Vagina (tissue), 2 donors: ENCODE results near the gene TOGARAM2. TPM values are rescaled to one million over a fixed set of nuclear protein-coding genes. Genes with fewer than 3 reads are reported as not detected.

ENCODE experiments used
- DNase-seq, 2 donors: peaks; one replicate each; pipeline ENCODE4 v3.0.0-alpha.2; 2017; ENCODE audit errors: extremely low spot score in 2 of 2
- H3K27ac ChIP-seq: fragments of 200-600 bp; sonication (generic); one replicate; pipeline ENCODE4 v1.5.1; 2019
- H3K27me3 ChIP-seq: fragments of 200-600 bp; sonication (generic); one replicate; pipeline ENCODE4 v1.5.1; 2019
- H3K36me3 ChIP-seq, 2 donors: fragments of 200-600 bp; sonication (generic); one replicate each; pipeline ENCODE4 v1.5.1; 2017 to 2019
- H3K4me1 ChIP-seq: fragments of 200-600 bp; sonication (generic); one replicate; pipeline ENCODE4 v1.5.1; 2019
- H3K4me3 ChIP-seq, 2 donors: fragments of 200-600 bp; sonication (generic); 1 replicate in 1 of 2; 2 replicates in 1 of 2; pipeline ENCODE4 v1.5.1; 2016 to 2019
- H3K9me3 ChIP-seq: fragments of 200-600 bp; sonication (generic); one replicate; pipeline ENCODE4 v1.5.1; 2019
- CTCF ChIP-seq, 3 experiments: fragments of 450-650 bp in 2 of 3; fragments of 200-600 bp in 1 of 3; sonication (generic) in 1 of 3; IDR thresholded peaks; one replicate each; pipeline ENCODE4 v1.5.1; 2017 to 2019; ENCODE audit warnings: antibody characterized with exemption in 3 of 3, mild to moderate bottlenecking in 2 of 3, moderate library complexity in 2 of 3
- POLR2A ChIP-seq, 2 donors: fragments of 450-650 bp; IDR thresholded peaks; one replicate each; pipeline ENCODE4 v1.6.1; 2017; ENCODE audit warnings: antibody characterized with exemption in 2 of 2, mild to moderate bottlenecking in 2 of 2, moderate library complexity in 2 of 2
- POLR2AphosphoS5 ChIP-seq, 2 donors: sonication (generic); formaldehyde crosslinking; IDR thresholded peaks; one replicate each; pipeline ENCODE4 v1.9.0; 2017; ENCODE audit warnings: antibody characterized with exemption in 2 of 2, mild to moderate bottlenecking in 2 of 2, low read depth in 1 of 2; ENCODE audit not compliant: insufficient read depth in 1 of 2
- intact Hi-C: fragments of 100-400 bp; cut with DNase I; formaldehyde crosslinking; loops from one replicate; pipeline ENCODE4 v1.15.1; 2023
- total RNA-seq: library from RNA; depleted of rRNA; stranded (reverse); fragments of >200 nt; gene quantifications from one replicate; pipeline ENCODE4 v1.2.3, GENCODE V29; 2016

The TOGARAM2 gene
- total RNA-seq, 1 donor from 2014 or later: under 0.01 TPM

- Histone ChIP-seq H3K4me3 (no peak overlapping the region), H3K27ac (no peak overlapping the region), H3K4me1 (peaks cover 17% of the 10 kb centered on the region), H3K9me3 (no peaks in the 10 kb centered on the region), H3K36me3 (no peaks in the 10 kb centered on the region), H3K27me3 (no peaks in the 10 kb centered on the region)
- intact Hi-C loops: no loop called here
- TF ChIP-seq CTCF (IDR thresholded peaks at IDR 0.05) (no peak), POLR2A (IDR thresholded peaks at IDR 0.05) (no peak), POLR2AphosphoS5 (IDR thresholded peaks at IDR 0.05; ENCODE audit: insufficient read depth in 1 of 2, low read depth in 1 of 2) (no peak)
- DNase-seq: no peak
Measured at GRCh38 chr2:29009270-29009669, 28.2 kb downstream of the TOGARAM2 start.

GRCh38 chr2:29009711-29010677 lies 28.9 kb downstream of the TOGARAM2 start:
- H3K27ac ChIP-seq: peak overlapping the region; percentile 38
- no peak for DNase-seq
- peaks cover 17% of the 10 kb centered on the region for H3K4me1 ChIP-seq
- H3K36me3 ChIP-seq: no peaks in the 10 kb centered on the region
- no peaks in the 10 kb centered on the region for H3K27me3 ChIP-seq
- H3K4me3 ChIP-seq: no peak overlapping the region
- intact Hi-C loops: no loop called here
- H3K9me3 ChIP-seq: no peaks in the 10 kb centered on the region
- TF ChIP-seq CTCF (IDR thresholded peaks at IDR 0.05) (no peak), POLR2A (IDR thresholded peaks at IDR 0.05) (no peak), POLR2AphosphoS5 (IDR thresholded peaks at IDR 0.05; ENCODE audit: insufficient read depth in 1 of 2, low read depth in 1 of 2) (no peak)

- Histone ChIP-seq H3K4me1 (peaks cover 23% of the 10 kb centered on the region), H3K36me3 (no peaks in the 10 kb centered on the region), H3K27ac (peak overlapping the region; percentile 56), H3K27me3 (no peaks in the 10 kb centered on the region), H3K9me3 (no peaks in the 10 kb centered on the region), H3K4me3 (no peak overlapping the region)
- no peak for TF ChIP-seq POLR2A (IDR thresholded peaks at IDR 0.05)
- no peak for TF ChIP-seq CTCF (IDR thresholded peaks at IDR 0.05)
- no peak for TF ChIP-seq POLR2AphosphoS5 (IDR thresholded peaks at IDR 0.05; ENCODE audit: insufficient read depth in 1 of 2, low read depth in 1 of 2)
- no peak for DNase-seq
- intact Hi-C loops: no loop called here
Measured at GRCh38 chr2:29010946-29011345, 29.8 kb downstream of the TOGARAM2 start.

- no peak for DNase-seq
- H3K9me3 ChIP-seq: no peaks in the 10 kb centered on the region
- no peak overlapping the region for H3K4me3 ChIP-seq
- H3K4me1 ChIP-seq: peaks cover 28% of the 10 kb centered on the region
- H3K27me3 ChIP-seq: no peaks in the 10 kb centered on the region
- H3K36me3 ChIP-seq: no peaks in the 10 kb centered on the region
- H3K27ac ChIP-seq: peak overlapping the region; percentile 56
- intact Hi-C loops: no loop called here
- no peak for TF ChIP-seq CTCF (IDR thresholded peaks at IDR 0.05)
- peak in 1 of 2 donors; percentile 8 for TF ChIP-seq POLR2A (IDR thresholded peaks at IDR 0.05)
- peak in 1 of 2 donors; percentile 19 for TF ChIP-seq POLR2AphosphoS5 (IDR thresholded peaks at IDR 0.05; ENCODE audit: insufficient read depth in 1 of 2, low read depth in 1 of 2)
Measured at GRCh38 chr2:29011418-29012060, 30.4 kb downstream of the TOGARAM2 start.
